Dermis microvascular lymphatic vessel endothelial cell (primary cell): Measurements from ENCODE around the gene ZBTB7C. TPM values are rescaled to one million over a fixed set of nuclear protein-coding genes. Genes with fewer than 3 reads are reported as not detected.
A peak's percentile ranks its signal among the peaks of the same experiment; 100 is the strongest.

Source experiments
- DNase-seq, 2 donors: peaks; one replicate each; pipeline versions ENCODE4 v3.0.0 to v3.0.0-alpha.2; 2010; ENCODE audit warnings: low read depth in 2 of 2
- total RNA-seq: library from RNA; depleted of rRNA; stranded (reverse); fragments of >200 nt; gene quantifications from 2 replicates; pipeline ENCODE4 v1.2.1, GENCODE V29; 2014

The ZBTB7C gene
- total RNA-seq, 1 donor from 2014 or later = under 0.01 TPM

GRCh38 chr18:48123324-48123723, 285.9 kb downstream of the ZBTB7C start:
- no peak for DNase-seq

DNA sequence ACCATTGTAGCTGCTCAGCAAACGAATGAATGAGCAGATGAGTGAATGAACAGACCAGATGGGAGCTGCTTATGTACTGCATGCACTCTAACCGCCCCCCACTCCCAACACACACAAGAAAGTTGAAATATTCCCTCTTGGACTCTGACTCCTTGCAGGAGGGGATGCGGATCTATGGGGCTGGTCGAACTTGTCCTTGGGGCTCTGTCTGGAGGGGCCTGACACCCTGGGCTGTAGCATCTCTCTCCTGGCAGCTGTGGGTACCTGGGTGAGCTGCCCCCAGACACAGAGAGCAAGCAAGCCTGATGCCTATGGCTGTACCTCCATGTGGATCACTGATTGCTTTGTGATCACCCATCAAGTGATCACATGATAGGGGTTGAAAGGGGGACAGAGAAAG, 286.4 kb downstream of the ZBTB7C start:
- no peak for DNase-seq

DNA sequence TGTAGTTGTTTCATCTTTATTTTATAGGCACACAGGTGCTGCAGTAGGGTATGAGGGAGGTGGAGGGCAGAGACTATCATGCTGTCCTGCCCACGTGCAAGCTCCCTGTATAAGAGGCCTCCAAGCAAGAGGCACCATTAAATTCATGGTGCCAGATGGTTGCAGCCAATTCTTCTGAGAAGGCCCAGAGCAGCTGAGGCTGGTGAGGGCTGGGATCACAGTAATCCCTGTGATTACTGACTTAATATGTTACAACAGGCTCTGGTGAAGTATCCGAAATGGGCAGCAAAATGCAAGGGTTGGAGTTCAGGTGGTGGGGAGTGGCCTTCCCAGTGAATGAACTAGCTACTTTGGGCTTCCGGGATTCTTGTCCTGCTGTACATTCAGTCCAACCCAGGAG, 286.8 kb downstream of the ZBTB7C start:
- DNase-seq = no peak

DNA sequence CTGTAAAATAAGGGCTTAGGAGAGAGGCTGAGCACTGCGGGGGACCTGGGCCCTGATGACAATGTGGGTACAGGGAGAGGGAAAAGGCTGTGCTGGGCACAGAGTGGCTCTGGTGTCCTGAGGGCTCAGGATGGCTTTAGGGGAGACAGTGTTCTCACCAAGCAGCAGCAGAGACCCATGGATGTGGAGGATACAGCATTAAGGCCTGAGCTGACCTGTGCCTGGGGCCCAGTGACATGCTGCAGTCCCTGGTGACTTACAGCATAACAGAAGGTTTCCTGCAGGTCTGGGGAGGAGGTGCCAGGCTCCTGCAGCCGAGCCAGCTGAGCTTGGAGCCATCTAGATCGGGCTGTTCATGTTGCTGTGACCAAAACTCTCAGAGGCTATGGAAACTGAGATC, 287.4 kb downstream of the ZBTB7C start:
- no peak for DNase-seq

DNA sequence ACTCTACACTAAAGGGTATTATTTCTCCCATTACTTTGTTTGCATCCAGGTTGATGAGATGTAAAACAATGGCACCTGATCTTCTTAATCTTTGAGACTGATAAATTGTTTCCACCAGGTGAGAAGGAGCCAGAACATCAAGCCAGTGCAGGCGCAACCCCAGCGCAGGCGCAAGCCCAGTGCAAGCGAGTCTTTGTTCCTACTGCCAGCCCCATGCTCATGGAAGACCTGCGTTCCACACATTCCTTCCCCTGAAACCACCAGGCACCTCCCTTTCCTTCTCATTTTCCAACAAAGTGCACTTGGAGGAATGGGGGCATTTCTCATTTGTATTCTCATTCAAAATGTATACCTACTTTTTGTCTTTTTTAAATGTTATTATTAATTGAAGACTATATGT, 290.0 kb downstream of the ZBTB7C start:
- no peak for DNase-seq

DNA sequence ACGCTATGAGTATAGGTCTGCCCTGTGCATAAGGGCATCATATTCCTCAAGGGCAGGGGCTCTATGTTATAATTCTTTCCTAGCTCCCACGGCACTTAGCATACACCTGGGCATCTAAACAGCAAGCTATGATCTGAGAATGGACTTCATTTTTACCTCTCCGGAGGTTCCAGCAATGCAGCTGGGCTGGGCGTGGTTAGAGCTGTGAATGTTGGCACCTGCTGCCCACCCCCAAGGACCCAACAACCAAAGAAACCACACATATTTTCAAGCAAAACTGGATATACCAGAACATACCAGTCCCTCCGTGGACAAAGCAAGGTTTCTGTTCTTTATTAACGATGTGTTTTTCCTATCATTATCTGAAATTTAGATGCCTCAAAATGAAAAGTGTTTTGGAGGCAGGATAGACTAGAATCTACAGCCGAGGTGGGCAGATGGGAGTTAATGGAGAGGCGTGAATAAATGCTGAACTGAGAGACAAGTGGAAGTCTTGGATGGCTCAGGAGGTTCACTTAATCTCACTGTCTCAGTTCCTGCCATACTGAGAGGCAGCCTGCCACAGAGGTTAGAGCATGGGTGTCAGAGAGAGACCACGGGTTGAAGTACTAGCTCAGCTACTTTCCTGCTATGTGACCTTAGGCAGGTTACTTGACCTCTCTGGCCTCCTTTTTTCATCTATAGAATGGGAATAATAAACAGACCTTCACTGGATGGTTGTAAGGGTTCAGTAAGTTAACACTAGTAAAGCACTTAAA, 292.1 kb downstream of the ZBTB7C start:
- no peak for DNase-seq

DNA sequence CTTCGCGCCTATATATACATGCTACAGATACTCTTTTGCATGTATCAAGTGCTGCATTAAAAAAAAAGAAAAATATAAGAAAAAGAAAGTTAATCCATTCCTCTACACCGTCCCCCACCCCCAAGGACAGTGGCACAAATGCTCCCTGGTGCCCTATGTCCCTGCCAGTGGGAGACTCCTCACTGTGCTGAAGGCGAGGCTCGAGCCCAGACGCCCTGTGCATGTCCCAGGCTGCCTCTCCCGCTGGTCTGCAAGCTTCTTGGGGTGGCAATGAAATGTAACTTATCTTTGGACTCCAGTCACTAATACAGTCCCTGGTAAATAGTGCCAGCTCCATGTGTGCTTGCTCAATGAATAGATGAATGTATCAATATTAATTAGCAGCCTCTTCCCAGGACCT, 293.2 kb downstream of the ZBTB7C start:
- DNase-seq = no peak

- no peak for DNase-seq
Observed at GRCh38 chr18:48113691-48114090, 295.5 kb downstream of the ZBTB7C start.

- DNase-seq = no peak
Observed at GRCh38 chr18:48111587-48111986, 297.6 kb downstream of the ZBTB7C start.

- DNase-seq = no peak
Observed at GRCh38 chr18:48110797-48111196, 298.4 kb downstream of the ZBTB7C start.

DNA sequence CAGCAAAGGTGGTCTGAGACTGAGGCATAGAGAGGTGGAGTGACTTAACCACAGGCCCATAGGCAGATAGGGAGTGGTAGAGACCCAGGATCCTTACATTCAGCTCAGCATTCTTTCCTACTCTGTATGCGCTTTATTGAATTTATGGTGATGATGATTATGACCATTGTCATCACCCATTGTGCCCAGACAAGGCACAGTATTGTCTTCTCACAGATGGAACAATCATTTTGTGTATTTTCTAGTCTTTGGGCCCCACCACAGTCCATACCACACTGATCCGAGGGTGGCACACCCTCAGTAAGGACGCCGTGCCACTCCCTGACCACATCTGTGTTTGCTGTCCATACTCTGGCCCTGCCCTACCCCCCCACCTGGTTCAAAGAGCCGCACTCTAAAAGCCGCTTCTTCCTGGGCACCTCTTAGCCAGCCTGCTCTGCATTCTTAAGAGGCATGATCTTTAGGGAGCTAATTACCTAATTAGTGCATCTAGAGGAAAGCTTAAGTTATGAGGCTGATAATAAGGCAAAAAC, 299.2 kb downstream of the ZBTB7C start:
- DNase-seq = no peak

GRCh38 chr18:48108136-48108535, 301.0 kb downstream of the ZBTB7C start:
- no peak for DNase-seq

- peak in 1 of 2 donors; percentile 20 for DNase-seq
Observed at GRCh38 chr18:48106976-48107781, 302.0 kb downstream of the ZBTB7C start.

DNA sequence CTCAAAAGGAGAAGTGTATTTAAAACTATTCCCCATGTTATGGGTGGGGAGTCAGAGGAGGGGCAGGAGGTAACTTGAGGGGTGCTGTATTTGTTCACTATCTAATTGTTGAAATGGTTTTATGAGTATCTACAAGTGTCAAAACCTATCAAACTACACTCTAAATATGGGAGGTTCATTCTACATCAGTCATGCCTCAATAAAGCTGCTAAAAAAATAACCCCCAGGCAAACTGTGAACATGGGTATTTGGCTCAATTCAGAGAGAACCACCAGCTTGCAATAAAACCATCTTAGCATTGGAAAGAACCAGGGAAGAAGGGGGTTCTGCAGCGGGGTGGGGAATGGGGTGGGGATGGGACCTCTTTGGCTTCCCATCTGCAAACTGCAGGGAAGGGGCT, 302.7 kb downstream of the ZBTB7C start:
- DNase-seq = no peak

GRCh38 chr18:48105317-48105716, 303.9 kb downstream of the ZBTB7C start:
- DNase-seq = peak in 1 of 2 donors; percentile 4

DNA sequence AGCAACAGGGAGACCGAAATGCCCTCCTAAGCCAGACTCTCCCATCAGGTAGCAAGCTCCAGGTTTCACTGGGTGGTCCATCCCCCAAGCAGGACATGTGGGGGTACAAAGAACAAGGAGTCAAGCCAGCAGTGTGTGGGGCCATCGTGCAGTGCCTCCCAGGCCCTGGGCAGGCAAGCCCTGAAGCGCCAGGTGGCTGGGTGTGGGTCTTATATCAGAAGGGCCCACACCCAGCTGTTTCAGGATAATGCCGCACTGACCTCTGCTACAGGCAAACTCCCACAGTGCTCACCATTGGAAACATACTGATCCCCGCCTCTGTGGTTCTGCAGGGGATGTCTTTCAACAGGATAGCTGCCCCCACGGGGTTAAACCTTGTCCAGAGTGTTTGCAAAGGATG, 304.5 kb downstream of the ZBTB7C start:
- DNase-seq = no peak

- no peak for DNase-seq
Observed at GRCh38 chr18:48100651-48101165, 308.5 kb downstream of the ZBTB7C start.

DNA sequence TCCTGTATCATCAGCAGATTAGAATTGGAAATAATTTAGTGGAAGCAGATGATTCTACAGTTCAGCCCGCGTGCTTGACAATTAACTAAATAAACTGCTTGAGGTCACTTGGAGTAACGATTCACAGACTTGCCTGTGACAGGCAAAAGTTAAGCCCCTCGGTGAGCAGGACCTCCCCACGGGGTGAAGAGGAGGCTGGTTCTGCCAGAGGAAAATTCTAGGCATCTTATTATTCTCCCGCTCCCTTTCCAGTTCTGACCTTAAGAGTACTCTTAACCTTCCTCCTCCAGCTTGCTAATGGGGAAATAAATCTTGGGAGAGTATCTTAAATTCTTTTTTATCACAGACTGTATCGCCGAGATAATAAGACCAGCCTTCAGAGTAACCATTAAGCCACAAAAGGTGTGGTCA, 309.0 kb downstream of the ZBTB7C start:
- DNase-seq = no peak

DNA sequence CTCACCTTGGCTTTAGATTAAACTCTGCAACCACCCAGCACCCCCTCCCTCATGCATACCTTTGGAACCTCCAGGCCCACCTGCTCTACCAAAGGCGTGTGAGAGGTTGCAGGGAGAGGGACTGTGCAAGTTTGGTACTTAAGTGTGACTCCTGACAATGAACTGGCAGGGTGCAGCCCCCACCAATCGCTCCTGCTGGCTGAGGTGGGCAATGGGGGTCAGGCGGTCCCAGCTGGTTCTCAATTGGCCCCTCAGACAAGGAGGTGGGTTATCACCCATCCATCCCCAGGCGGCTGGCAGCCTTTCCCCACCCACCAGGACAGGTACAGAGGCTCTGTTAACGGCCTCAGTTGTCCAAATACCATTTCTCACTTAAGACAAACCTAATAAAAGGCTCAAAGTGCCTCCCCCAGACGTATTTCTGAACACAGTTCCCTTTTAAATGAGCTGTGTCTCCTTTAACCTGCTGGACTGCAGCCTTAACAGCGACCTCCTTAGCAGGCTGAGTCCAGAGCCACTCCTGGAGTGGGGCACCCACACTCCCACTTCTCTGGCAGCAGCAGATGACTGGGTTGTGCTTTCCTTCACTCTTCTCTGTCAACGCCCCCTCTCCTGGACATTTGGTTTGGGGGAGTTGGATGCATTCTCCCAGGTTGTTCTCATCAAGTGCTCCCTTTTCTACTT, 309.6 kb downstream of the ZBTB7C start:
- no peak for DNase-seq

DNA sequence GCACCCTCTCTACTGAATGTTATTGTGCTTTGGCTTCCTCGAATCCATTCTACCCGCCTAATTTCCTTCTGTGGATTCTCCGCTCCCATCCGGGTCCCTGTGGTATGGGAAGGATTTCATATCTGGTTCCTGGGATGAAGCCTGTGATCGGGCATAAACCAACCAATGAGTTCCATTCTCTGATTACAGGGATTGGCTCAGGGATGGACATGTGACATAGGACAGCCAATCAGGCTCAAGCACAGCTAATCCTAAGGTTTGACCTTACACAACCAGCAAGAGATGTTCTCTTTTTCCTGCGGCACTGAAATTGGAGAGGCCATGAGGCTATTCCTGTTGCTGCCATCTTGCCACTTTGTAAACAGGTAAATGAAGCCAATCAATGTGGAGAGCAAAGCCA, 310.6 kb downstream of the ZBTB7C start:
- DNase-seq = no peak

GRCh38 chr18:48098007-48098406, 311.2 kb downstream of the ZBTB7C start:
- no peak for DNase-seq

GRCh38 chr18:48095726-48096125, 313.5 kb downstream of the ZBTB7C start:
- DNase-seq = no peak
